HT-29 (cell line): ENCODE results near the gene LRP1. TPM values are rescaled to one million over a fixed set of nuclear protein-coding genes. Genes with fewer than 3 reads are reported as not detected.

Experiments used
- DNase-seq: peaks from one replicate; pipeline ENCODE4 v3.0.0-alpha.2; 2015; ENCODE audit warnings: low spot score
- total RNA-seq: library from RNA; depleted of rRNA; stranded (reverse); fragments of >200 nt; shearing (Covaris generic); gene quantifications from 2 replicates; pipeline ENCODE4 v1.2.3, GENCODE V29; 2014; rRNA removed

Gene LRP1
- 22.8 and 25.2 TPM in 2 replicates for total RNA-seq

DNA sequence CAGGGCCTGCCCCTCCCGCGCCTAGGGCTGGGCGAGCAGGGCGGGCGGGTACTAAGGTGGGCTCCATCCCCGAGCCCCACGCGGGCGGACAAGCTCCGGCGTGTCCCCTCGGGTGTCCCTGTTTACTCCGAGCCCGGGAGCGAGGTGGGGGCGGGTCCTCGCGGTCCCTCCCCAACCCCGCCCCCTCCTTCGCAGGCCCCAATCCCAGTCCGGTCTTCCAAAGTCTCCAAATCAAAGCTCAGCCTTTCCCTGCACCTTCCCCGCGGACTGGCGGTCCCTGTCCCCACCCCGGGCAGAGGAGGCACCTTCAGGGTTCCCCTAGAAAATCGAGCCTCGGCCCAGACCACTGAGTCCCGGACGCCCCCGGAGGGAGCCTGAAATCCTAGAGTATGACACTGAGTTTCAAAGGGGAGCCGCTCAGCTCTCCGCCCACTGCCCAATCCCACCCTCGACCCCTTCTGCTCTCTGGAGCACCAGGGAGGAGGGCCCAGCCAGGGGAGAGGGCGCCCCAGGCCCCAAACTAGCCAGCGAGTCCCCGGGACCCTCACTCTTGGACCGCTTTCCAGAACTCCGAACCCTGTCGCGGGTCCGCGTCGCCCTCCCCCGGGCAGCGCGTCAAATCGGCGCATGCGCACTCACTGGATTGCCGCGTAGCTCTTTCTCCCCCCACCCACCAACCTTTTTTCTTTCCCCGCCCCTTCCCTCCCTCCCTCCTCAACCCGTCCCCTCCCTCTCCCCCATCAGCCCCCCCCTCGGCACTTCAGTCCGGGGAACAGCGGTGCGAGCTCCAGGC lies at the start of gene LRP1:
TSS of gene LRP1 (plus strand) at position 758 of the 793 bp plus-strand sequence. CDS start 482 bp downstream, outside the sequence.
- peak; percentile 77 for DNase-seq

DNA sequence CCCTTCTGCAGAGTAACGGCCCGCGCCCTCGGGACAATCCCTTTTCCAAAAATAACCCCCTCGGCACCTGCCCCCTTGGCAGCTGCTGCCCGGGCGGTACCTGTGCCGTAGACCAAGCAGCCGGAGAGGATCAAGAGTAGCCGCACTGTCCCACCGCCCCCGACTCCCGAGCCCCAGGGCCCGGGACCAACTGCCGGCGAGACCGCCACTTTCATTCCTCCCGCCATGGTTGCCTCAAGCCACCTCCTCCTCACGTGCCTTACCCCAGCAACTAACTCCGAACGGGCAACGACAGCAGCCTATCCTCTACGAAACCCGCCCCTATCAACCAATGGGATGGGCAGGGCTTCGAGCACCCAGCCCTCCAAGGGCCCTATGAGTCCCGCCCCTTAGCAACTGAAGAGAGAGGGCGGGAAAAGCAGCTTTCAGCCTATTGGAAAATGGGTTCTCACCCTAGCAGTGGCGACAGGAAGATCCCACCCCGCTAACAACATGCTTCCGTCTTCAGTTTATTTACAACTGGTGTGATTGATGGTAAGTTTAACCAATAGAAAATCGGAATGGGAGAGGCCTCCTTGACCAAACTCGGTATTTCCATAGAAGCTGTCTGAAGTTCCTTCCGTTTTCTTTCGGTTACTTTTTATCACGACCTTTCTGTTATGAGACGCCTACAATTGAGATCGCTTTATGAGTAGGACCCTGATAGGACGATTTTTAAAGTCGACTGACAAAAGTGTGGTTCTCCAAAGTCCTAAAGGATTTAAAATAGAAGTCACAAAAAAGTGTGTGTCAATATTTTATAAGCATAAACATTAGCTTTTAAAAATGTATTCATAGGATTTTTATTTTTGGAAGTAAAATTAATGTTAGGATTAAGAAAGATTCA lies 49.5 kb upstream of the LRP1 start, which contains the start of gene NEMP1:
TSS of gene NEMP1 (minus strand) at position 273 of the 886 bp plus-strand sequence. CDS start at position 227, 46 bp downstream.
- peak; percentile 99 for DNase-seq

DNA sequence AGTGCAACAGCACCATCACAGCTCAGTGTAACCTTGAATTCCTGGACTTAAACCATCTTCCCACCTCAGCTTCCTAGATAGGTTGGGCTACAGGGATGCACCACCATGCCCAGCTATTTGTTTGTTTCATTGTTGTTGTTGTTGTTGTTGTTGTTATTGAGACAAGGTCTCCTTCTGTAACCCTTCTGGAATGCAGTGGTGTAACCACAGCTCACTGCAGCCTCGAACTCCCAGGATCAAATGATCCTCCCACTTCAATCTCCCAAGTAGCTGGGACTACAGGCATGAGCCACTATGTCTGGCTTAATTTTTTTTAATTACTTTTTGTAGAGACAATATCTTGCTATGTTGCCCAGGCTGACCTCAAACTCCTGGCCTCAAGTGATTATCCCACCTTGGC lies 48.5 kb upstream of the LRP1 start:
- DNase-seq = no peak

DNA sequence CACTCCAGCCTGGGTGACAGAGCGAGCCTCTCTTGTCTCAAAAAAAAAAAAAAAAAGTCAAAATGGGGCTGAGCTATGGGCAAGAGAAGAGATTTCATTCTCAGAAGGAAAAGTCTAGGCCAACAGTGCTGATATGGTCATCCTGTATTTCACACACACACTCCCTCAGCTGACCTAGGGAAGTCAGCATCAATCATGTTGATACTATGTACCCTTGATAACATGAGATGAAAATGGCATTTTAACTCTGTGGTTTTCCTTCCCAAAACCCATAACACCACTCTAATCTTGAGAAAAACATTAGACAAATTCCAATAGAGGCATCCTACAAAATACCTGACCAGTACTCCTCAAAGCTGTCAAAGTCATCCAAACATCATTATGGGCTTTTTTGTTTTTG lies 47.4 kb upstream of the LRP1 start:
- no peak for DNase-seq

DNA sequence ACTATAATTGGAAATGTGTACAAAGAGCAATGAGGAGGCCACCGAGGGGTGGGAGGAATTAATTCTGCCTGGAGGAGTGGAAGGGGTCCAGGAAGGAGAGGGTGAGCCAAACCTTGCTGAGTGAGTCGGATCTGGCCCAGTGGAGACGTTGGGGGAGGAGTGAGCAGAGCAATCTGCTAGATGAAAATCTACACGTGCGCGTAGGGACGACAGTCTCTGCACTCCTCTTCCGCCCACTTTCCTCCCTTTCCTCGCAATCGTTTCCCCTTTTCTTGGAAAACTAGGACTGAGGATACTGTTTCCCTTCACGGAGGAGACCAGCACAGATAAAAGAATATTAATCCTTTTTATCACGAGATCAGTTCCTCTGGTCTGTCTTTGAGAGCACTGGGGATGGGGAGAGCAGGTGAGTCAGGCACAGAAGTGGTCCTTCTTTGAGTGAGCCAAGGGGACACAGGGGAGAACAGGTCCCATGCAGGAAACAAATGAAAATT lies 42.2 kb upstream of the LRP1 start:
- DNase-seq = no peak

DNA sequence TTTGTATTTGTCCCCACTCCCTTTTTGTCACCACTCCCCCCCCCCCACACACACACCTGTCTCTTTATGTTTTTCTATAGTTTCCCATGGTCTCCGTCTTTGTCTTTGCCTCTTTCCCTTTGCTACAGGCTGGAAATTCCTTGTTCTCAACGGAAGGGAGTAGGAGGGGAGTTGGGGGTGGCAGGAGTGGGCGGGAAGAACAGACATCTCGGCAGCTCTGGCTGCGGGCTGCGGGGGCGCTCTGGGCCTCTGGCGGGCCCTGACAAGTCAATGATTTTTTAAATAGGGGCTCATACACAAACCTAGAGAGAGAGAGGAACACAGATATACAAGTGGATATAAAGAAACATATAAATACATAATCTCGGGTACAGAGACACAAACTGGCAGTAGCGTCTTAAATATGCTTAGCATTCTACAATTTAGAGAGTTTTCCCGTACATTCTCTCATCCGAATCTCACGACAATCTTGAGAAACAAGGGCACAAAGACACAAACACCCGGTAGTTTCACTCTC lies 41.7 kb upstream of the LRP1 start:
- no peak for DNase-seq

DNA sequence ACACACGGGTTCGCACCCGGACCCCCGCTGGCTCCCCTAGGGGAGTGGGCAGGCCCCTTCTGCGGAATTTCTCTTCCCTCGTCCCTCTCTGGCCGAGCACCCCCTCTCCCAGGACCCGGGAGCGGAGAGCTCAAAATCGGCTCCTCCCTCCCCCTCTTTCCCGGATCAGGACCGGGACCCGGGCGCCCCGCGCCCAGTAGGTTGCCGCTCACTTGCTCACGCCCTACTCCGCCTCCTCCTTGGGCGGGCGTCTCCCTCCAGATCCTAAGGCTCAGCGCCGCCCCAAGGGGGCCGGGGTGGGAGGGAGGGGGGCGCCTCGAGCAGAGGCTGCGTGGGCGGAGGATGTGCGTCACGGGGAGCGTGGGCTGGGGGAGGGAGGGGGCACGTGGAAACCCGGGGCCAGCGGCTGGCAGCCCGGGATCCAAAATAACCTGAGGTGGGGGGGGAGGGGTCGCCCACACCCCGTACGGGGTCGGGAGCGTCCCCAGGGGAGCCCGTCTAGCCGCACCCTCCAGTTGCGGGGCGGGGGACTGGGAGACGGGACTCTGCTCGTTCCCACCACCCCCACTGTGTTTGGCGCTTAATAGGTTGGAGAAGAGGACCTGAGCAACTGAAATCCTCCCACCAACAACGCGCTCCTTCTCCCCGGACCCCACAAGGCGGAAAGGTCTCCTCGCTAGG lies 41.1 kb upstream of the LRP1 start:
- DNase-seq = peak; percentile 62

DNA sequence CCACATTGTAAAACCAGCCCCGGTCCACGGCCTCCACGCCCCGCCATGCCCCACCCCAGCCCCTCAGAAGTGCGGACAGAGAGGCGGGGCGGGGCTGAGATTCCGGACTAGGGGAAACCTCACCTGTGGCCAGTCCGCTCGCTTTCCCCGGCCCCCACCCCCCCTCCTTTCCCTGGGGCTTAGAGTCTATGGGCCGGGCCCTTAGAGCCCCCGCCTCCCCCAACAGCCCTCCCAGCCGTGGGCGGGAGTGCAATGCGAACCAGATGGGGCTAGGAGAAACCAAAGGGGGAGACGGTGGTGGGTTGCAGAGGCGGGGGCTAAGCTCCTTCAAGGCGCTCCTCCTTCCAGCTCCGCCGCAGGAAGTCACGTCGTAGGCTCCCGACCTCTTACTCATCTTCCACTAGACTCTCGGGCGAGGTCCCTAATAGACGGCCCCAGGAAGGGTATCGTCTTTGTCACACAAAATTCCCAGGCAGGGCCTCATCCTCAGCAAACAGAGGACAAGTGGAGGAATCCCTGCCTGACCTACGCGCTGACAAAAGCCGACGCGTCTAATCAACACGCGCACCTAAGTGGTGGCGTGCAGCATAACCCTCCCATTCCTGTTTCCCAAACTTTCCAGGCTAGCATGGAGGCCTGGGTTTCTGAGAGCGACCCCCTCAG lies 40.5 kb upstream of the LRP1 start:
- peak; percentile 66 for DNase-seq

DNA sequence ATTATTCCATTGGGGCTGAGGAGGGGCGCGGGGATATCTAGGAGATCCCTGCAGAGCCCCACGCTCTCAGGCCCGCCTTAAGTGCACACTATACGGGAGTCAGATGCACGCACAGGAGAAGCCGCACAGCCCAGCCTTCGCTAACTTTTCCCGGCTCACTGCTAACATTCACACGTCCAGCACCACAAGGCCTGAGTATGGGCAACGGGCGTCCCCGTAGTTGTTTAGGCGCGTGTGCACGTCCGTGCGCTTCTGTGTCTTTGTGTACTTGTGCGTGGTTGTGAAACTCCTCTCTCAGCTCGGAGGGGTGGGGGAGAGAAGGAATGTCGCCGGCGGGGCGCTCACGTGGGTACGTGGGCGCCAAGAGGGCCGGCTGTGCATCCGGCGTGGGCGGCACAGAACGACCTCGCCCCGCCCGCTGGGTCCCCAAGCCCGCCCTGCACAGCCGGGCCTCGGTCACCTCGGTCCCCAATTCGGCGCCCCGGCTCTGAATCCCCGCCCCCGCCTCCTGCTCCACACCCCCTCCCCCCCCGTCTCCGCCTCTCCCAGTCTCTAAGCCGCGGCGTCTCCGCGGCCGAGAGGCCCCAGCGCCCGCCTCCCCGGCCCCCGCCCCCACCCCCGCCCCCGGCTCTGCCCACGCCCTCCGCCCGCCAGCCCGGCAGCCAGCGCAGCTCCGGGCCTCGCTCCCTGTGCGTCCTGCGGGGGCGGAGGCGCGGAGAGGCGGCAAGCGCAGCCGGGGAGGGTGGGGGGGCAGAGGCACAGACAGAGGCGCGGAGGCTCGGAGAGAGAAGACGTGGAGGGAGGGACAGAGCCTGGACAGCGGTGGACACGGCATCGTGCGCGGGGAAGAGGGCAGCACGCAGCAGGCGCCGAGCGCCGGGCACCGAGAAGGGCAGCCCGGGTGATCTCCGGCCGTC lies 39.7 kb upstream of the LRP1 start, which contains the start of gene NAB2:
TSS of gene NAB2 (plus strand) at position 761 of the 917 bp plus-strand sequence. CDS start 158 bp downstream, outside the sequence.
- peak; percentile 94 for DNase-seq

DNA sequence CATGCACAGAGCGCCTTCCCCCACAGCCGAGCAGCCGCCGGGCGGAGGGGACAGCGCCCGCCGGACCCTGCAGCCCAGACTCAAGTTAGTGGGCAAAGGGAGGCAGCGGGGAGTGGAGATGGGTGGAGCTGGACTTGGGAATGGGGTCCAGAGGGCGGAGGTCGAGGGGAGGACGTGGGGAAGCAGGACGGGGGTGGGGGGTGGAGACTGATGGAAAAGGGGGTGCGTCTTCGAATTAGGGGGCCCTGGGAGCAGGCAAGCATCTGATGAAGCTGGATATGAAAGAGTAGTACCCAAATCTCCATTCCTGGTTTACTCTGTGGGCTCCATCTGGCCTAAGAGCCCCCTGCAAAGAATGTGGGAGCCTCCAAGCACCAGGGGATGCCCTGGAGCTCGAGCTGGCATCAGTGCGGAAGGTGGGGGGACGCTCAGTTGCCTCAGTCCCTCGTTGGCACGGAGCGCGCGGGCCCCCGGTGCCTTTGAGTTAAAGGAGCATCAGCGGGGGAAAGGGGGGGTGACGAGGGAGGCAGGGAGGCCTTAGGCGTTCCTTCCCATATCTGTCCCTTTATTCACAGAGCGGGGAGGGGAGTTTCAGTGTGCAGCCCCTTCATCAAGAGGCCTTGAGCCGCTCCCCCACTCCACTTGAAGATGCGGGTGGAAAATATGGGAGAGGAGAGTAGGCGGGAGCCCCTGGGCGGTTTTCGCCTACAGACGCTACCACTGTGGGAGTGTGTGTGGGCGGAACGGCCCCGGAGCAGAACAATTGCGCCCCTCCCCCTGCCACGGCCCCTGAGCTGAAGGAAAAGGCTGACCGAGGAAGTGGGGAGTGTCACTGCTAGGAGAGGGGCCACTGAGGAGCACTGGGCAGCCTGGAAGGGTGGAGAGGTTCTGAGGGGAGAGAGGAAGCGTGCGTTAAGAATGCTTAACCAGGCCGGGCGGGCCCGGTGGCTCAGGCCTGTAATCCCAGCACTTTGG lies 38.7 kb upstream of the LRP1 start:
- DNase-seq = peak; percentile 47

DNA sequence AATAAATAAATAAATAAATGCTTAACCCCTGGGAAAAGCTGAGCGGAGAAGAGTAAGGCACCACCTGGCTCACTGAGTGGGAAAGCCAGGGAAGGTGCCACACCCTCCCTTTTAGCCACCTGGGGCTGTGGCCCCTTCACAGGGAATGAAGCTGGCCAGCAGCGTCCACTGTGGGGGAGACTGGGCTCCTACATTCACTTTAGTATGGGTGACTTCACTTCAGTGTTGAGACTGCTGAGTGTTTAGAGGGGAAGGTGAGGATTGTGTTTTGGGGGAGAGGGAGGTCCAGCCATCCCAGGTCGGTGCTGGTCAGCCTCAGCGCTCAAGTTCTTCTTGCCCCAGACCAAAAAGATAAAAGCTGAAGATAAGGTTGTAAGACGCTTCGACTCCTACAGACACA lies 37.8 kb upstream of the LRP1 start:
- no peak for DNase-seq

DNA sequence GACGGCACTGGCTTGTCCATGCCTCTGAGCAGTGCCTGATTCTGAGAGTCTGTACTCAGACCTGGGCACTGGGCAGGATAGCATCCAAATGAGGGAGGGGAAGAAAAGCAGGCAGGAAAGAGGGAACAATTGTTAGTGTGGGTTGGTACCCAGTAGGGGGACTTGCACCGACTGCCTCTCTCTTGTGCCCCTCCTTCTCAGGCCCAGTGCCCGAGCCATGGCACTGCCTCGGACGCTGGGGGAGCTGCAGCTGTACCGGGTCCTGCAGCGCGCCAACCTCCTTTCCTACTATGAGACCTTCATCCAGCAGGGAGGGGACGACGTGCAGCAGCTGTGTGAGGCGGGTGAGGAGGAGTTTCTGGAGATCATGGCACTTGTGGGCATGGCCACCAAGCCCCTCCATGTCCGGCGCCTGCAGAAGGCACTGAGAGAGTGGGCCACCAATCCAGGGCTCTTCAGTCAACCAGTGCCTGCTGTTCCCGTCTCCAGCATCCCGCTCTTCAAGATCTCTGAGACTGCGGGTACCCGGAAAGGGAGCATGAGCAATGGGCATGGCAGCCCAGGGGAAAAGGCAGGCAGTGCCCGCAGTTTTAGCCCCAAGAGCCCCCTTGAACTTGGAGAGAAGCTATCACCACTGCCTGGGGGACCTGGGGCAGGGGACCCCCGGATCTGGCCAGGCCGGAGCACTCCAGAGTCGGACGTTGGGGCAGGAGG lies 37.2 kb upstream of the LRP1 start:
- DNase-seq = no peak

DNA sequence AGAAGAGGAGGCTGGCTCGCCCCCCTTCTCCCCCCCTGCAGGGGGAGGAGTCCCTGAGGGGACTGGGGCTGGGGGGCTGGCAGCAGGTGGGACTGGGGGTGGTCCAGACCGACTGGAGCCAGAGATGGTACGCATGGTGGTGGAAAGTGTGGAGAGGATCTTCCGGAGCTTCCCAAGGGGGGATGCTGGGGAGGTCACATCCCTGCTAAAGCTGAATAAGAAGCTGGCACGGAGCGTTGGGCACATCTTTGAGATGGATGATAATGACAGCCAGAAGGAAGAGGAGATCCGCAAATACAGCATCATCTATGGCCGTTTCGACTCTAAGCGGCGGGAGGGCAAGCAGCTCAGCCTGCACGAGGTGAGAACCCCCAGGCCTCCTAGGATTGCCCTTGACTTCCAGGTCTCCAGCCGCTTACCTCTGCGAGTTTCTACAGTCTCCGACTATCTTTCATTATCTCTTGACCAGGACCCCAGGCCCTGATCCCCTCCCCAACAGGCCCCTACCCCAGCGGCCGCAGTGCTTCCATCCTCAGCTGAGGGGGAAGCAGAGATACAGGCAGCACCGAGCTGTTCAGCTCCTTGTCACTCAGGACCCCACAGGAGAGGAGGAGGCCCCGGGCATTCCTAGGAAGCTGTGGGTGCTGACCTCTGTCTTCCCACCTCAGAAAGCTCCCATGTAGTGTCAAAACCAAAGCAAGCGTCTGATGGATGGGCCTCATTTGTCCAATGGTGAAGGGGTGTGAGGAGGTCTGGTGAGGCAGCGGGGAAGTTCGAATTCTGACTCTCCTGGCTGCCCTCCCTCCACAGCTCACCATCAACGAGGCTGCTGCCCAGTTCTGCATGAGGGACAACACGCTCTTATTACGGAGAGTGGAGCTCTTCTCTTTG lies 36.4 kb upstream of the LRP1 start:
- no peak for DNase-seq

DNA sequence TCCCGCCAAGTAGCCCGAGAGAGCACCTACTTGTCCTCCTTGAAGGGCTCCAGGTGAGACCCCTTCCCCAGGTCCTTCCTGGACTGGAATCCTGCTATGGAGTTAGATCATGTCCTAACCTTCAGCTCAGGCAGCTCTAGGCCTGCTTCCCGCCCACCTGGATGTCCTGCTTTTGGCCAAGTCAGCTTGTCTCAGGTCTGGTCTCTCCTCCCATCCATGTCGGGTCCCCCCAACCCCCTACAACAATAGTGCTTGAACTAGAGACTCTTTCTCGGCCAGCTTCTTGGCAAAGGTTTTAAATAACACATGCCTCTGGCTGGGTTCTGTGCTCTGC lies 35.8 kb upstream of the LRP1 start:
- DNase-seq = no peak

DNA sequence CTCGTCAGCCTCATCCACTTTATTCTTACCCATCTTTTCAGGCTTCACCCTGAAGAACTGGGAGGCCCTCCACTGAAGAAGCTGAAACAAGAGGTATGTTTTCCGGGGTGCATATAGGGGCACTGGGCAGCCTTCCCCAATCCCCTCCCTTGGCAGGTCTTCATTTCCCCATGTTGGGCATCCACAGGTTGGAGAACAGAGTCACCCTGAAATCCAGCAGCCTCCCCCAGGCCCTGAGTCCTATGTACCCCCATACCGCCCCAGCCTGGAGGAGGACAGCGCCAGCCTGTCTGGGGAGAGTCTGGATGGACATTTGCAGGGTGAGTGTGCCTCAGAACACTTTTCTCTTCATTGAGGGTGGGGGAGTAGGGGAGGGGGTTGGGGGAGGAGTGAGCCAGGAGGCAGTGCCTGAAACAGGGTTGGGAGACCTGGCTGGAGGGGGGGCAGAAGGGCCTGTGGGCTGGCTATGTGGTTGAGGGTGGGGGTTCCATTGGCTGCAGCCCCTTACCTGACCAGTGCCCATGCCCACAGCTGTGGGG lies 35.3 kb upstream of the LRP1 start:
- no peak for DNase-seq

DNA sequence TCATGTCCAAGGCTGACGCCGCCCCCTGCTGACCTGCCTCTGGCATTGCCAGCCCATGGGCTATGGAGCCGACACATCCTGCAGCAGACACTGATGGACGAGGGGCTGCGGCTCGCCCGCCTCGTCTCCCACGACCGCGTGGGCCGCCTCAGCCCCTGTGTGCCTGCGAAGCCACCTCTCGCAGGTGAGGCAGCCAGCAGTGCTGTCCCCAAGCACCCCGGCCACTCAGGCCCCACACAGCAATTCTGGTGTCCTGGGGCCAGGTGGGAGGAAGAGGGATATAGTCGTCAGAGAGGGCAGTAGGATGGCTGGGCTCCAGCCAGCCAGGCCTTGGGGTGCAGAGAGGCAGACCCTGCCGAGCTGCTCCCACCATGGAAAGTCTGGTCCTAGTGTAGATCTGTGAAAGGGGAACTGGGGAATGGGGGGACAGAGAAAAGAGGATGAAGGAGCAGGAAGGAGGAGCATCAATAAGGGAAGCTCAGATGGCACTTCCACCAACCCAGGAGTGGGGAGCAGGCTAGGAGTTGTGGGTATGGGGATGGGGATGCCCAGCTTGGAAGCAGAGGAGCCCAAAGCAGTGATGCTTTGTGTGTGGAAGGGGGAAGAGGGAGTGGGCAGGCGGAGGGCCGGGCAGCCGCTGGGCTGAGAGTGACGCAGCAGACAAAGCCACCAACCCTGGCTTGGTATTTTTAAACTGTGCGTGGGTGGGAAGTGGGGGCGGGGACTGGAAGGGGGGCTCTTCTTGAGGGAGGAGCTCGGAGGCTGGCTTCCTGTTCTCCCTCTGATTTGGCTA lies 34.7 kb upstream of the LRP1 start:
- no peak for DNase-seq
